IMR-90 (cell line): Measurements from ENCODE around the gene AZIN2. TPM values are rescaled to one million over a fixed set of nuclear protein-coding genes. Genes with fewer than 3 reads are reported as not detected.

Source experiments
- ATAC-seq: fragments of 200-7000 bp; cut with Tn5 transposase; 2 replicates; pipeline ENCODE4 v1.9.1; 2020; ENCODE audit warnings: low read depth, mild to moderate bottlenecking, moderate library complexity
- BruUV-seq: library from RNA; stranded (reverse); fragments of 400-500 nt; replicated peaks from 2 replicates; lab custom pipeline; 2021; lab: Mats Ljungman, UMichigan
- CTCF ChIA-PET: fragments of 300-600 bp; formaldehyde crosslinking; extraction: SDS; loops from one replicate; lab custom pipeline; 2021; ENCODE audit warnings: antibody characterized with exemption; lab: Yijun Ruan, JAX
- POLR2A ChIA-PET: fragments of 300-600 bp; sonication (Branson Sonifier 250); formaldehyde crosslinking; loops from one replicate; lab custom pipeline; 2022; ENCODE audit warnings: antibody characterized with exemption; ENCODE audit not compliant: unreplicated experiment; lab: Charles Lee
- DNase-seq: peaks from one replicate; pipeline ENCODE4 v3.0.0; 2013
- H2AFZ ChIP-seq: replicated peaks from 2 replicates; pipeline ENCODE3; 2013; ENCODE audit warnings: low read length, mild to moderate bottlenecking; ENCODE audit not compliant: poor library complexity
- H2AK5ac ChIP-seq: 2 replicates; pipeline ENCODE4 v1.6.1; 2013; ENCODE audit warnings: low read depth, low read length, inconsistent platforms
- H2AK9ac ChIP-seq: replicated peaks from 2 replicates; pipeline ENCODE3; 2013; ENCODE audit warnings: mild to moderate bottlenecking, low read depth, low read length, moderate library complexity; ENCODE audit not compliant: poor library complexity
- H2BK120ac ChIP-seq: 2 replicates; pipeline ENCODE4 v1.6.1; 2013; ENCODE audit warnings: low read depth, low read length, inconsistent platforms
- H2BK15ac ChIP-seq: 3 replicates; pipeline ENCODE4 v1.6.1; 2013; ENCODE audit warnings: low read depth, low read length, inconsistent platforms
- H2BK20ac ChIP-seq: 2 replicates; pipeline ENCODE4 v1.6.1; 2013; ENCODE audit warnings: low read depth, mild to moderate bottlenecking, inconsistent platforms, low read length, moderate library complexity
- H2BK5ac ChIP-seq: 2 replicates; pipeline ENCODE4 v1.6.1; 2013; ENCODE audit warnings: mild to moderate bottlenecking, low read depth, low read length, inconsistent platforms; ENCODE audit not compliant: poor library complexity, severe bottlenecking
- H3K14ac ChIP-seq: replicated peaks from 2 replicates; pipeline ENCODE4 v1.6.1; 2013; ENCODE audit warnings: low read depth, low read length, inconsistent platforms
- H3K18ac ChIP-seq: 2 replicates; pipeline ENCODE4 v1.6.1; 2013; ENCODE audit warnings: low read depth, low read length, control low read depth
- H3K23ac ChIP-seq: 2 replicates; pipeline ENCODE4 v1.6.1; 2013; ENCODE audit warnings: low read depth, low read length, inconsistent platforms
- H3K27ac ChIP-seq: 2 replicates; pipeline ENCODE4 v1.5.1; 2013; ENCODE audit warnings: mild to moderate bottlenecking, control low read depth, low read length; ENCODE audit not compliant: insufficient read depth
- H3K27me3 ChIP-seq: 2 replicates; pipeline ENCODE4 v1.6.1; 2013; ENCODE audit warnings: low read length; ENCODE audit not compliant: control insufficient read depth, insufficient read depth
- H3K36me3 ChIP-seq: 2 replicates; pipeline ENCODE4 v1.6.1; 2013; ENCODE audit warnings: low read length, mixed read lengths; ENCODE audit not compliant: control insufficient read depth, insufficient read depth
- H3K4ac ChIP-seq: 2 replicates; pipeline ENCODE4 v1.6.1; 2013; ENCODE audit warnings: low read depth, low read length, inconsistent platforms
- H3K4me1 ChIP-seq: 2 replicates; pipeline ENCODE4 v1.6.1; 2013; ENCODE audit warnings: low read length, mixed read lengths; ENCODE audit not compliant: control insufficient read depth, insufficient read depth
- H3K4me2 ChIP-seq: 2 replicates; pipeline ENCODE4 v1.6.1; 2013; ENCODE audit warnings: low read depth, mild to moderate bottlenecking, control low read depth, low read length, moderate library complexity
- H3K4me3 ChIP-seq: 2 replicates; pipeline ENCODE4 v1.5.1; 2013; ENCODE audit warnings: low read depth, mild to moderate bottlenecking, control low read depth, low read length, moderate library complexity; ENCODE audit not compliant: insufficient read depth
- H3K56ac ChIP-seq: 2 replicates; pipeline ENCODE4 v1.6.1; 2013; ENCODE audit warnings: low read length, inconsistent platforms; ENCODE audit not compliant: insufficient read depth; ENCODE audit errors: extremely low read depth
- H3K79me1 ChIP-seq, 2 experiments: 2 replicates each; pipeline ENCODE4 v1.6.1; 2013; ENCODE audit warnings: low read length in 2 of 2, inconsistent platforms in 1 of 2, low read depth in 1 of 2
- H3K9ac ChIP-seq: 2 replicates; pipeline ENCODE4 v1.6.1; 2013; ENCODE audit warnings: low read depth, low read length, control low read depth
- H3K9me1 ChIP-seq: 2 replicates; pipeline ENCODE4 v1.6.1; 2013; ENCODE audit warnings: low read length, inconsistent platforms; ENCODE audit not compliant: insufficient read depth
- H3K9me3 ChIP-seq: 2 replicates; pipeline ENCODE4 v1.6.1; 2013; ENCODE audit warnings: low read length; ENCODE audit not compliant: control insufficient read depth, insufficient read depth
- H4K20me1 ChIP-seq: 2 replicates; pipeline ENCODE4 v1.6.1; 2013; ENCODE audit warnings: low read length, inconsistent platforms; ENCODE audit not compliant: insufficient read depth
- H4K5ac ChIP-seq: 2 replicates; pipeline ENCODE4 v1.6.1; 2013; ENCODE audit warnings: mild to moderate bottlenecking, low read depth, low read length, control low read depth
- H4K8ac ChIP-seq, 2 experiments: 2 replicates each; pipeline ENCODE4 v1.6.1; 2013; ENCODE audit warnings: low read depth in 2 of 2, low read length in 2 of 2, control low read depth in 1 of 2, inconsistent platforms in 1 of 2
- H4K91ac ChIP-seq: 2 replicates; pipeline ENCODE4 v1.6.1; 2013; ENCODE audit warnings: low read depth, low read length, inconsistent platforms; ENCODE audit not compliant: insufficient read depth
- BHLHE40 ChIP-seq: fragments of 150-350 bp; IDR thresholded peaks from 2 replicates; pipeline ENCODE4 v1.6.1; 2016; ENCODE audit warnings: mild to moderate bottlenecking, low read depth, low read length
- CEBPB ChIP-seq: IDR thresholded peaks from 2 replicates; pipeline ENCODE4 v1.6.1; 2012; ENCODE audit warnings: low read depth, low read length, improper control_type of control experiment
- CHD1 ChIP-seq: IDR thresholded peaks from 2 replicates; pipeline ENCODE4 v1.6.1; 2012; ENCODE audit warnings: low read depth, low read length, improper control_type of control experiment
- MAFK ChIP-seq: IDR thresholded peaks from 2 replicates; pipeline ENCODE4 v1.6.1; 2012; ENCODE audit warnings: low read depth, low read length, improper control_type of control experiment
- MAZ ChIP-seq: IDR thresholded peaks from 2 replicates; pipeline ENCODE4 v1.6.1; 2012; ENCODE audit warnings: low read depth, mild to moderate bottlenecking, low read length, improper control_type of control experiment, moderate library complexity, borderline replicate concordance
- MXI1 ChIP-seq: IDR thresholded peaks from 2 replicates; pipeline ENCODE4 v1.6.1; 2012; ENCODE audit warnings: low read depth, mild to moderate bottlenecking, low read length, moderate library complexity, borderline replicate concordance
- NFE2L2 ChIP-seq: fragments of 150-350 bp; IDR thresholded peaks from 2 replicates; pipeline ENCODE4 v1.6.1; 2016; ENCODE audit warnings: low read depth, mild to moderate bottlenecking, low read length
- RAD21 ChIP-seq: IDR thresholded peaks from 2 replicates; pipeline ENCODE4 v1.6.1; 2012; ENCODE audit warnings: low read length, improper control_type of control experiment
- RCOR1 ChIP-seq: IDR thresholded peaks from 2 replicates; pipeline ENCODE4 v1.6.1; 2012; ENCODE audit warnings: mild to moderate bottlenecking, low read length, improper control_type of control experiment; ENCODE audit not compliant: insufficient replicate concordance
- RFX5 ChIP-seq: IDR thresholded peaks from 2 replicates; pipeline ENCODE4 v1.8.0; 2012; ENCODE audit warnings: low read depth, mild to moderate bottlenecking, low read length, moderate library complexity
- SMC3 ChIP-seq: fragments of 150-350 bp; IDR thresholded peaks from 2 replicates; pipeline ENCODE4 v1.6.1; 2016; ENCODE audit warnings: low read depth, mild to moderate bottlenecking, antibody characterized with exemption, low read length, moderate library complexity
- USF2 ChIP-seq: fragments of 150-350 bp; IDR thresholded peaks from 2 replicates; pipeline ENCODE4 v1.6.1; 2017; ENCODE audit warnings: mild to moderate bottlenecking, antibody characterized with exemption, low read length, low read depth
- WGBS, 2 experiments: methylation state at CpG; one replicate each; pipeline versions ENCODE4 v1.1.5 to v1.1.7; 2013; ENCODE audit warnings: missing lambda C conversion rate in 2 of 2; ENCODE audit not compliant: insufficient read length in 1 of 2; ENCODE audit errors: extremely low coverage in 2 of 2; 5-methylcytosine and 5-hydroxymethylcytosine counted together
- dilution Hi-C: fragments of 300-500 bp; cut with HindIII; formaldehyde crosslinking; loops from one replicate; pipeline ENCODE4 v1.14.3; 2018; ENCODE audit warnings: low sequenced_read_pairs; ENCODE audit not compliant: unreplicated experiment
- in situ Hi-C: fragments of 300-500 bp; cut with MboI; formaldehyde crosslinking; loops from 3 replicates; pipeline ENCODE4 v1.14.3; 2019; ENCODE audit warnings: low sequenced_read_pairs, inconsistent platforms, mixed read lengths
- intact Hi-C: fragments of 100-400 bp; cut with micrococcal nuclease; formaldehyde crosslinking; loops from 2 replicates; pipeline ENCODE4 v1.10.0; 2022
- polyA plus RNA-seq, 3 experiments: library from polyadenylated mRNA; depleted of rRNA; stranded (reverse); fragments of >200 nt; gene quantifications; 2 replicates each; pipeline ENCODE4 v1.2.3, GENCODE V29; 2012; ENCODE audit warnings: low replicate concordance in 1 of 3
- total RNA-seq: library from RNA; depleted of rRNA; stranded (reverse); fragments of >200 nt; gene quantifications from 2 replicates; pipeline ENCODE4 v1.2.3, GENCODE V29; 2012
- TF ChIP-seq, protein P1 (sequence below): conservative IDR thresholded peaks from 2 replicates; pipeline ENCODE4 v1.5.1; 2012; ENCODE audit warnings: mild to moderate bottlenecking, low read depth, low read length, improper control_type of control experiment

AZIN2 gene
- total and polyA plus RNA-seq, 2 of the 4 experiments (the other 2 are of a cell fraction), result 4.7 to 8.9 TPM

DNA sequence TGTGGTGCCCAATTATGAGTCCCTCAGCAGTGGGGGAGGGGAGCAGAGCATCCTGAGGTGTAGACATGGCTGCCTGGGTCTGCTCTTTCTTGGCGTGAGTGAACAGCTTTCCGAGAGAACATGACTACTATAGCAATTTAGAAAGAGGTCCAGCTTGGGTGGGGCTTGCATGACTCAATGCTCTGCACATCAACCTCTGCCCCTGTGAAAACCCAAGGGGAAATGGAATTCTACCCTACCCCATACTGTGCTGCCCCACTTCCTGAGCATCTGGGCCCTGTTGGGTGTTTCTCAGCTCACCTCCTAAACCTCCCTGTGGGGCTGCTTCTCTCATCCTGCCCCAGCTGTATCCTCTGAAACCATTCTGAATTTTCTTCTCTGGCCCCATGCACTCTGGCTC lies 8.2 kb upstream of the AZIN2 start:
- Histone ChIP-seq H3K4me2 (no peak overlapping the region), H4K20me1 (no peaks in the 10 kb centered on the region), H2AK5ac (no peak overlapping the region), H2AK9ac (no peak overlapping the region), H3K4me1 (no peaks in the 10 kb centered on the region), H3K9ac (no peak overlapping the region), H3K36me3 (no peaks in the 10 kb centered on the region), H3K23ac (no peak overlapping the region), H3K18ac (no peak overlapping the region), H3K9me3 (no peaks in the 10 kb centered on the region), H4K91ac (no peak overlapping the region), H3K27ac (no peak overlapping the region), H4K5ac (no peak overlapping the region), H2AFZ (no peak overlapping the region), H2BK20ac (no peak overlapping the region), H3K4ac (no peak overlapping the region), H2BK120ac (no peak overlapping the region), H3K14ac (no peak overlapping the region), H2BK5ac (no peak overlapping the region), H3K4me3 (no peak overlapping the region), H2BK15ac (no peak overlapping the region), H3K9me1 (no peaks in the 10 kb centered on the region), H3K79me1 (no peaks in the 10 kb centered on the region), H3K56ac (no peak overlapping the region), H4K8ac (no peak overlapping the region), H3K27me3 (peaks cover 14% of the 10 kb centered on the region)
- ATAC-seq (no peak), DNase-seq (no peak)
- intact Hi-C loops, result no loop called here
- POLR2A ChIA-PET, result interaction anchor here (0.5 kb wide), 1 partner anchor 10 kb away, joined by 3 read pairs; no protein-coding TSS in a partner anchor
- dilution Hi-C loops, result no loop called here
- no CpG with 5 or more reads among the region's 2 CpGs for whole genome bisulfite sequencing, 2 experiments
- CTCF ChIA-PET, result interaction anchor here (0.5 kb wide), 1 partner anchor 114 kb away, joined by 4 read pairs; no protein-coding TSS in a partner anchor
- BruUV-seq, result no TSS peak
- TF ChIP-seq MXI1, result no peak
- TF ChIP-seq MAZ, result no peak
- no peak for TF ChIP-seq BHLHE40
- no peak for TF ChIP-seq RCOR1
- TF ChIP-seq, protein P1, sequence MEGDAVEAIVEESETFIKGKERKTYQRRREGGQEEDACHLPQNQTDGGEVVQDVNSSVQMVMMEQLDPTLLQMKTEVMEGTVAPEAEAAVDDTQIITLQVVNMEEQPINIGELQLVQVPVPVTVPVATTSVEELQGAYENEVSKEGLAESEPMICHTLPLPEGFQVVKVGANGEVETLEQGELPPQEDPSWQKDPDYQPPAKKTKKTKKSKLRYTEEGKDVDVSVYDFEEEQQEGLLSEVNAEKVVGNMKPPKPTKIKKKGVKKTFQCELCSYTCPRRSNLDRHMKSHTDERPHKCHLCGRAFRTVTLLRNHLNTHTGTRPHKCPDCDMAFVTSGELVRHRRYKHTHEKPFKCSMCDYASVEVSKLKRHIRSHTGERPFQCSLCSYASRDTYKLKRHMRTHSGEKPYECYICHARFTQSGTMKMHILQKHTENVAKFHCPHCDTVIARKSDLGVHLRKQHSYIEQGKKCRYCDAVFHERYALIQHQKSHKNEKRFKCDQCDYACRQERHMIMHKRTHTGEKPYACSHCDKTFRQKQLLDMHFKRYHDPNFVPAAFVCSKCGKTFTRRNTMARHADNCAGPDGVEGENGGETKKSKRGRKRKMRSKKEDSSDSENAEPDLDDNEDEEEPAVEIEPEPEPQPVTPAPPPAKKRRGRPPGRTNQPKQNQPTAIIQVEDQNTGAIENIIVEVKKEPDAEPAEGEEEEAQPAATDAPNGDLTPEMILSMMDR, result no peak
- no peak for TF ChIP-seq RAD21
- no peak for TF ChIP-seq NFE2L2
- TF ChIP-seq CEBPB, result no peak
- no peak for TF ChIP-seq CHD1
- no peak for TF ChIP-seq USF2
- TF ChIP-seq MAFK, result no peak
- TF ChIP-seq RFX5, result no peak
- TF ChIP-seq SMC3, result no peak
- in situ Hi-C loops, result no loop called here
